ENCODE results near the gene TMEM91. TPM values are rescaled to one million over a fixed set of nuclear protein-coding genes. Genes with fewer than 3 reads are reported as not detected.
A peak's percentile ranks its signal among the peaks of the same experiment; 100 is the strongest.

The TMEM91 gene
- total RNA-seq, 1 experiment from 2014 or later, result 5.3 TPM

GRCh38 chr19:41341669-41342490 lies 34.5 kb upstream of the TMEM91 start:
- no peaks in the 10 kb centered on the region for H3K27me3 Mint-ChIP-seq (ENCODE audit: low read depth)
- peak; percentile 89 for ATAC-seq

DNA sequence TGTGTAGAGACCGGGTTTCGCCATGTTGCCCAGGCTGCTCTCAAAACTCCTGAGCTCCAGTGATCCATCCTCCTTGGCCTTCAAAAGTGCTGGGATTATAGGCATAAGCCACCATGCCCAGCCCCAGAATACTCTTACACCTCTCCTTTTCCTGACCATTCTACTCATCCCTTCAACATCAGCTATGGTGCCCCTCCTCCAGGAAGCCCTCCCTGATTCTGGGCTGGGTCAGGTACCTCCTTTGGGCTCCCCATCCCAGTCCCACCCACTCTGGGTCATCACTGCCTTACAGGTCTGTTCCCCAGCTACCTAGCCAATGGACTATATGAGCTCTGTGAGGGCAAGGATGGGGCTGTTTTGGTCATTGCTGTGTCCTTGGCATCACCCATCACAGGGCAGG lies 32.2 kb upstream of the TMEM91 start:
- Mint-ChIP-seq H3K4me3 (no peak overlapping the region), H3K9me3 (no peaks in the 10 kb centered on the region), H3K27me3 (ENCODE audit: low read depth) (peaks cover 6% of the 10 kb centered on the region), H3K36me3 (no peaks in the 10 kb centered on the region), H3K4me1 (no peaks in the 10 kb centered on the region), H3K27ac (no peak overlapping the region)
- ChIA-PET CTCF (interaction anchor here (0.9 to 1.2 kb wide), 3 partner anchors 22 to 227 kb away, joined by 3 to 4 read pairs (median 3); no protein-coding TSS in a partner anchor), POLR2A (no interaction called here)
- DNase-seq (ENCODE audit: low spot score) (no peak), ATAC-seq (no peak)
- TF ChIP-seq SP1 (CRISPR knock-in tag; conservative IDR thresholded peaks at IDR 0.05) (no peak), TCF7 (CRISPR knock-in tag; IDR thresholded peaks at IDR 0.05; ENCODE audit: low read depth) (no peak), CBFB (CRISPR knock-in tag; IDR thresholded peaks at IDR 0.05; ENCODE audit: low read depth) (no peak), MYBL2 (CRISPR knock-in tag; IDR thresholded peaks at IDR 0.05) (no peak), RELA (CRISPR knock-in tag; IDR thresholded peaks at IDR 0.05; ENCODE audit: borderline replicate concordance) (no peak), KAT7 (CRISPR knock-in tag; IDR thresholded peaks at IDR 0.05; ENCODE audit: borderline replicate concordance) (no peak), ERG (CRISPR knock-in tag; IDR thresholded peaks at IDR 0.05) (no peak), TP53 (CRISPR knock-in tag; IDR thresholded peaks at IDR 0.05) (no peak), HMGA2 (CRISPR knock-in tag; IDR thresholded peaks at IDR 0.05) (no peak)
- TF ChIP-seq, protein P1, sequence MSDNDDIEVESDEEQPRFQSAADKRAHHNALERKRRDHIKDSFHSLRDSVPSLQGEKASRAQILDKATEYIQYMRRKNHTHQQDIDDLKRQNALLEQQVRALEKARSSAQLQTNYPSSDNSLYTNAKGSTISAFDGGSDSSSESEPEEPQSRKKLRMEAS (CRISPR knock-in tag; IDR thresholded peaks at IDR 0.05), result no peak
- TF ChIP-seq, protein P2, sequence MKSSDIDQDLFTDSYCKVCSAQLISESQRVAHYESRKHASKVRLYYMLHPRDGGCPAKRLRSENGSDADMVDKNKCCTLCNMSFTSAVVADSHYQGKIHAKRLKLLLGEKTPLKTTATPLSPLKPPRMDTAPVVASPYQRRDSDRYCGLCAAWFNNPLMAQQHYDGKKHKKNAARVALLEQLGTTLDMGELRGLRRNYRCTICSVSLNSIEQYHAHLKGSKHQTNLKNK (CRISPR knock-in tag; IDR thresholded peaks at IDR 0.05), result no peak
- TF ChIP-seq, protein P3, sequence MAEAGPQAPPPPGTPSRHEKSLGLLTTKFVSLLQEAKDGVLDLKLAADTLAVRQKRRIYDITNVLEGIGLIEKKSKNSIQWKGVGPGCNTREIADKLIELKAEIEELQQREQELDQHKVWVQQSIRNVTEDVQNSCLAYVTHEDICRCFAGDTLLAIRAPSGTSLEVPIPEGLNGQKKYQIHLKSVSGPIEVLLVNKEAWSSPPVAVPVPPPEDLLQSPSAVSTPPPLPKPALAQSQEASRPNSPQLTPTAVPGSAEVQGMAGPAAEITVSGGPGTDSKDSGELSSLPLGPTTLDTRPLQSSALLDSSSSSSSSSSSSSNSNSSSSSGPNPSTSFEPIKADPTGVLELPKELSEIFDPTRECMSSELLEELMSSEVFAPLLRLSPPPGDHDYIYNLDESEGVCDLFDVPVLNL (CRISPR knock-in tag; IDR thresholded peaks at IDR 0.05; ENCODE audit: borderline replicate concordance, low read depth), result no peak
- TF ChIP-seq, protein P4, sequence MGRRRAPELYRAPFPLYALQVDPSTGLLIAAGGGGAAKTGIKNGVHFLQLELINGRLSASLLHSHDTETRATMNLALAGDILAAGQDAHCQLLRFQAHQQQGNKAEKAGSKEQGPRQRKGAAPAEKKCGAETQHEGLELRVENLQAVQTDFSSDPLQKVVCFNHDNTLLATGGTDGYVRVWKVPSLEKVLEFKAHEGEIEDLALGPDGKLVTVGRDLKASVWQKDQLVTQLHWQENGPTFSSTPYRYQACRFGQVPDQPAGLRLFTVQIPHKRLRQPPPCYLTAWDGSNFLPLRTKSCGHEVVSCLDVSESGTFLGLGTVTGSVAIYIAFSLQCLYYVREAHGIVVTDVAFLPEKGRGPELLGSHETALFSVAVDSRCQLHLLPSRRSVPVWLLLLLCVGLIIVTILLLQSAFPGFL (CRISPR knock-in tag; IDR thresholded peaks at IDR 0.05; ENCODE audit: borderline replicate concordance), result no peak
- TF ChIP-seq, protein P5, sequence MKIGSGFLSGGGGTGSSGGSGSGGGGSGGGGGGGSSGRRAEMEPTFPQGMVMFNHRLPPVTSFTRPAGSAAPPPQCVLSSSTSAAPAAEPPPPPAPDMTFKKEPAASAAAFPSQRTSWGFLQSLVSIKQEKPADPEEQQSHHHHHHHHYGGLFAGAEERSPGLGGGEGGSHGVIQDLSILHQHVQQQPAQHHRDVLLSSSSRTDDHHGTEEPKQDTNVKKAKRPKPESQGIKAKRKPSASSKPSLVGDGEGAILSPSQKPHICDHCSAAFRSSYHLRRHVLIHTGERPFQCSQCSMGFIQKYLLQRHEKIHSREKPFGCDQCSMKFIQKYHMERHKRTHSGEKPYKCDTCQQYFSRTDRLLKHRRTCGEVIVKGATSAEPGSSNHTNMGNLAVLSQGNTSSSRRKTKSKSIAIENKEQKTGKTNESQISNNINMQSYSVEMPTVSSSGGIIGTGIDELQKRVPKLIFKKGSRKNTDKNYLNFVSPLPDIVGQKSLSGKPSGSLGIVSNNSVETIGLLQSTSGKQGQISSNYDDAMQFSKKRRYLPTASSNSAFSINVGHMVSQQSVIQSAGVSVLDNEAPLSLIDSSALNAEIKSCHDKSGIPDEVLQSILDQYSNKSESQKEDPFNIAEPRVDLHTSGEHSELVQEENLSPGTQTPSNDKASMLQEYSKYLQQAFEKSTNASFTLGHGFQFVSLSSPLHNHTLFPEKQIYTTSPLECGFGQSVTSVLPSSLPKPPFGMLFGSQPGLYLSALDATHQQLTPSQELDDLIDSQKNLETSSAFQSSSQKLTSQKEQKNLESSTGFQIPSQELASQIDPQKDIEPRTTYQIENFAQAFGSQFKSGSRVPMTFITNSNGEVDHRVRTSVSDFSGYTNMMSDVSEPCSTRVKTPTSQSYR (CRISPR knock-in tag; IDR thresholded peaks at IDR 0.05), result no peak
- TF ChIP-seq, protein P6, sequence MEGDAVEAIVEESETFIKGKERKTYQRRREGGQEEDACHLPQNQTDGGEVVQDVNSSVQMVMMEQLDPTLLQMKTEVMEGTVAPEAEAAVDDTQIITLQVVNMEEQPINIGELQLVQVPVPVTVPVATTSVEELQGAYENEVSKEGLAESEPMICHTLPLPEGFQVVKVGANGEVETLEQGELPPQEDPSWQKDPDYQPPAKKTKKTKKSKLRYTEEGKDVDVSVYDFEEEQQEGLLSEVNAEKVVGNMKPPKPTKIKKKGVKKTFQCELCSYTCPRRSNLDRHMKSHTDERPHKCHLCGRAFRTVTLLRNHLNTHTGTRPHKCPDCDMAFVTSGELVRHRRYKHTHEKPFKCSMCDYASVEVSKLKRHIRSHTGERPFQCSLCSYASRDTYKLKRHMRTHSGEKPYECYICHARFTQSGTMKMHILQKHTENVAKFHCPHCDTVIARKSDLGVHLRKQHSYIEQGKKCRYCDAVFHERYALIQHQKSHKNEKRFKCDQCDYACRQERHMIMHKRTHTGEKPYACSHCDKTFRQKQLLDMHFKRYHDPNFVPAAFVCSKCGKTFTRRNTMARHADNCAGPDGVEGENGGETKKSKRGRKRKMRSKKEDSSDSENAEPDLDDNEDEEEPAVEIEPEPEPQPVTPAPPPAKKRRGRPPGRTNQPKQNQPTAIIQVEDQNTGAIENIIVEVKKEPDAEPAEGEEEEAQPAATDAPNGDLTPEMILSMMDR (IDR thresholded peaks at IDR 0.05), result no peak

More at GRCh38 chr19:41341669-41342490, 34.5 kb upstream of the TMEM91 start:
- ChIA-PET CTCF (interaction anchor here (0.5 to 2.8 kb wide), 29 partner anchors 9 to 1826 kb away, joined by 3 to 49 read pairs (median 5); partner anchors contain the start of genes B3GNT8, B9D2 and DMAC2), POLR2A (no interaction called here)
- TF ChIP-seq, protein P7, sequence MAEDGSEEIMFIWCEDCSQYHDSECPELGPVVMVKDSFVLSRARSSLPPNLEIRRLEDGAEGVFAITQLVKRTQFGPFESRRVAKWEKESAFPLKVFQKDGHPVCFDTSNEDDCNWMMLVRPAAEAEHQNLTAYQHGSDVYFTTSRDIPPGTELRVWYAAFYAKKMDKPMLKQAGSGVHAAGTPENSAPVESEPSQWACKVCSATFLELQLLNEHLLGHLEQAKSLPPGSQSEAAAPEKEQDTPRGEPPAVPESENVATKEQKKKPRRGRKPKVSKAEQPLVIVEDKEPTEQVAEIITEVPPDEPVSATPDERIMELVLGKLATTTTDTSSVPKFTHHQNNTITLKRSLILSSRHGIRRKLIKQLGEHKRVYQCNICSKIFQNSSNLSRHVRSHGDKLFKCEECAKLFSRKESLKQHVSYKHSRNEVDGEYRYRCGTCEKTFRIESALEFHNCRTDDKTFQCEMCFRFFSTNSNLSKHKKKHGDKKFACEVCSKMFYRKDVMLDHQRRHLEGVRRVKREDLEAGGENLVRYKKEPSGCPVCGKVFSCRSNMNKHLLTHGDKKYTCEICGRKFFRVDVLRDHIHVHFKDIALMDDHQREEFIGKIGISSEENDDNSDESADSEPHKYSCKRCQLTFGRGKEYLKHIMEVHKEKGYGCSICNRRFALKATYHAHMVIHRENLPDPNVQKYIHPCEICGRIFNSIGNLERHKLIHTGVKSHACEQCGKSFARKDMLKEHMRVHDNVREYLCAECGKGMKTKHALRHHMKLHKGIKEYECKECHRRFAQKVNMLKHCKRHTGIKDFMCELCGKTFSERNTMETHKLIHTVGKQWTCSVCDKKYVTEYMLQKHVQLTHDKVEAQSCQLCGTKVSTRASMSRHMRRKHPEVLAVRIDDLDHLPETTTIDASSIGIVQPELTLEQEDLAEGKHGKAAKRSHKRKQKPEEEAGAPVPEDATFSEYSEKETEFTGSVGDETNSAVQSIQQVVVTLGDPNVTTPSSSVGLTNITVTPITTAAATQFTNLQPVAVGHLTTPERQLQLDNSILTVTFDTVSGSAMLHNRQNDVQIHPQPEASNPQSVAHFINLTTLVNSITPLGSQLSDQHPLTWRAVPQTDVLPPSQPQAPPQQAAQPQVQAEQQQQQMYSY (CRISPR knock-in tag; IDR thresholded peaks at IDR 0.05), result no peak
- TF ChIP-seq TP53 (CRISPR knock-in tag; IDR thresholded peaks at IDR 0.05) (no peak), ZBTB21 (CRISPR knock-in tag; IDR thresholded peaks at IDR 0.05; ENCODE audit: borderline replicate concordance) (no peak), NFE2L1 (CRISPR knock-in tag; IDR thresholded peaks at IDR 0.05) (no peak)
- Mint-ChIP-seq H3K9me3 (no peaks in the 10 kb centered on the region), H3K4me1 (no peaks in the 10 kb centered on the region), H3K4me3 (no peak overlapping the region), H3K27ac (no peak overlapping the region), H3K36me3 (no peaks in the 10 kb centered on the region)
- DNase-seq (ENCODE audit: low spot score), result peak; percentile 56

All from WTC11 (cell line).